ENCODE measurements around the gene RABGAP1L.
"Not testable (repeated sequence)": the region's sequence is repeated elsewhere in the genome, so short reads cannot be mapped to it uniquely, and the experiment has no call there.

RABGAP1L gene

GRCh38 chr1:174204697-174205308, 45.5 kb downstream of the RABGAP1L start:
- no peak for DNase-seq

DNA sequence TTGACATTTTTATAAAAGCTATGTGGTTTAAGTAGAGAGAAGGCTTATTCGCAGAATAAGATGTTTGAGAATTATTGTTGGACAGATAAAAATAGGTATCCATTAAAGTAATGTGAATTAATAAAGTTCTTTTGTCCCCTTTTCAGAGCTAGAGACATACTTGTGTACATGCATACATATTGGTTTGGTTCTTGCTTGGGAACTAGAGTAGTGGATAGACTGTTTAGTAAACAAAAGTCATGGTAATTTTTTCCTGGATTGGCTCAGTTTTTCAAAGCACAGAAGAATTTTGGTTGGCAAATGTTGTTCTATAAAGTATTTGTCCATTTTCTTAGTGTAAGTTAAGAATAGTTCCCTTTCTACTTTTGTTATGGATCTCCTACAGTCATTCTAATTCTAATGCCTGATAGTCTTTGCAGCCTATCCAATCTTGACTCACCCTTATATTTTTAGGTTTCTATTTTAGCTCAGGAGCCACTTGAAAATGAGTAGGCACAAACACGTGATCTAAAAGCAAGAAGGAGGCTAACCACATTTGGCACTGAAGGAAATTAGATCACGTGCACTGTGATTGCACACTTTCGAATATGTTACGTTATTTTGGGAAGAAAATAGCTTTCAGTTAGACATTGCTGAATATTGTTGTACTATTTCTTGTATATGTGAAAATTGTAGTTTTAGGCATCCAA, 47.0 kb downstream of the RABGAP1L start:
- DNase-seq, result no peak

- no peak for DNase-seq
These were observed 50.2 kb downstream of the RABGAP1L start for GRCh38 chr1:174209347-174210187.

DNA sequence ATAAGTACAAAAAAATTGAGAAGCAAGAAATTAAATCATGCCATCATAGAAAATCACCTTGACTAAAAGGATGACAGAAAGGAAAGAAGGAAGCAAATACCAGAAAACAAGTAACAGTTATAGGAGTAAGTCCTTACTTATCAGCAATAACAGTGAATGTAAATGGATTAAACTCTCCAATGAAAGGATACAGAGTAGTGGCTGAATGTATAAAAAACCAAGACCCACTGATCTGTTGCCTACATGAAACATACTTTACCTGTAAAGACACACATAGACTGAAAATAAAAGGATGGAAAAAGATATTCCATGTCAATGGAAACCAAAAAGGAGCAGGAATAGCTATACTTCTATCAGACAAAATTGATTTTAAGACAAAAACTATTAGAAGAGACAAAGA, 52.2 kb downstream of the RABGAP1L start:
- DNase-seq, result no peak

DNA sequence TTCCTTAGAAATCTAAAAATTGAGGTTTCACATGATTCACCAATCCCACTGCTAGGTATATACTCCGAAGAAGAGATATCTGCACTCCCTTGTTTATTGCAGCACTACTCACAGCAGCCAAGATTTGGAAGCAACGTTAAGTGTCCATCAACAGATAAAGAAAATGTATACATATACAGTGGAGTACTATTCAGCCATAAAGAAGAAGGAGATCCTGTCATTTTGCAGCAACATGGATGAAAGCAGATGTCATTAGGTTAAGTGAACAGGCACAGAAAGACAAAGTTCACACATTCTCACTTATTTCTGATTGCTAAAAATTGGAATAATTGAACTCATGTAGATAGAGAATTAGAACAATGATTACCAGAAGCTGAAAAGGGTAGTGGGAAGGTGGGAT, 56.4 kb downstream of the RABGAP1L start:
- no peak for DNase-seq

DNA sequence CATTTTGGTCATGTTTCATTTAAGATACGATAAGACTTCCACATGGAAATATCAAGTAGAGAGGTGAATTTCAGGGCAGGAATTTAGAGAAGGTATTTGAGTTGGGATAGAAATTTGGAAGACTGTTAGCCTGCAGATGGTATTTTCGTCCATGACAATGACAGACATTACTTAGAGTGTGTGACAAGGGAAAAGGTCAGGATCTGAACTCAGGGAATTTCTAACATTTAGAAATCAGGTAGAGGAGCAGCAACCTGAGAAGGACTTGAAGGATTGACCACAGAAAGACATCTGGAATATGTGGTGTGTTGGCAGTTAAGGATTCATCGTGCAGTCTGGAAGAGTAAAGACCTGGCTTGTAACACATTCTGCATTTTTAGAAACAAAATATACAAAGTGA, 57.9 kb downstream of the RABGAP1L start:
- DNase-seq, result no peak

- DNase-seq, result no peak
These were observed 58.7 kb downstream of the RABGAP1L start for GRCh38 chr1:174217787-174218574.

GRCh38 chr1:174218983-174219382, 59.7 kb downstream of the RABGAP1L start:
- DNase-seq, result no peak

- DNase-seq, result no peak
These were observed 60.5 kb downstream of the RABGAP1L start for GRCh38 chr1:174219606-174220370.

DNA sequence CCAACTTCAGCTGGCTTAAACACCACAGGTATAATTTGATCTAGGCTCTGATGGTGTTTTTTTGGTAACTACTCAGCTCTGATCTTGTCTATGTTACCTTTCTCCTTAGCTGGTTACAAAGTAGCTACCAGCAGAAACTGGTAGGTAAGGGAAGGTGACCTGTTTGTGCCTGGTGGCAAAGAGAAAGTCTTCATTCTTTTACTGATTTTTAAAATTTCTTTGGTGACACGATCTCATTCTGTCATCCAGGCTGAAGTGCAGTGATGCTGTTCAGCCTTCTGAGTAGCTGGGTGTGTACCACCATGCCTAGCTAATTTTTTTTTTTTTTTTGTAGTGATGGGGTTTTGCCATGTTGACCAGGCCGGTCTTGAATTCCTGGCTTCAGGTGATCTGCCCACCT, 62.4 kb downstream of the RABGAP1L start:
- no peak for DNase-seq

DNA sequence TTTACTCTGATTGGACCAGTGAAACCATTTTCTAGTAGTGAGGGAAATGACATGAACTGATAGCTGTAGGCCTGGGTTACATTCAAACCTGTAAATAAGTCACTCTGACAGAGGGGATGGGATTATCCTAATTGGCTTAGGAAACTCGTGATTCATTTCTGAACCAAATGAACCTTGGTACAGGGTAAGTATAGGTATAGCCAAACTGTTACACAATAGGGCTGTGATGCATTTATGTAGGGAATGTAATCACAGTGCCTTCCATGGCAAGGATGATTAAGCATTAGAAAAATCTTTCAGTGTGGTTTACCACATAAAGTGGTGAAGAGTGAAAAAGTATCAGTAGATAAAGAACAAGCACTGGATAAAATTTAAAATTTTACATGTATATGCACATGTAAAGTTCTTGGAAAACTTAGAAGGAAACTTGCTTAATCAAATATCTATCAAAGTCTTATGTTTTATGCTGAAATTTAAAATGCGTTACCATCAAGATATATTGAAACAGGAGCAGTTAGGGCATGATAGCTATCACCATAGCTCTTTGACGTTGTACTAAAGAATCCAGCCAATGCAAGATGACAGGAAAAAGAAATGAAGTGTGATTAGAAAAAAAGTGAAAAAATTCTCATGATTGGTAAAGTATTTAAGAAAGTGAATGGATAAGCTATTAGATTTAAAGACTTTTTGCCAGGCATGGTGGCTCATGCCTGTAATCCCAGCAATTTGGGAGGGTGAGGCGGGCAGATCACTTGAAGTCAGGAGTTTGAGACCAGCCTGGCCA, 63.0 kb downstream of the RABGAP1L start:
- DNase-seq, result no peak

DNA sequence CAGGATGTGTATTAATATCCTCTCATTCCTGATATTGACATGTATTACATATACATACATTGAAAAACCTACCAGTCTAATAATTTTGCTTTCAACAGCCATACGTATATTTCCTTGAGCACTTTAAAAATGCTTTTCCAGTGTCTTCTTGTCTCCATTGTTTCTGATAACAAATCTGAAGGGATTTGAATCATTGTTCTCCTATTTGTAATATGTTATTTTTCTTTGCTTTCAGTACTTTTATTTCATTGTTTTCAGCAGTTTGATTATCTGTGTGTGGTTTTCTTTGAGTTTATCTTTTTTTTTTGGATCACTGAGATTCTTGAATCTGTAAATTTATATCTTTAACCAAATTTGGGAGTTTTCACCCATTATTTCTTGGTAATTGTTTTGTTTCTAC, 65.3 kb downstream of the RABGAP1L start:
- no peak for DNase-seq

GRCh38 chr1:174225499-174226204, 66.3 kb downstream of the RABGAP1L start:
- no peak for DNase-seq

DNA sequence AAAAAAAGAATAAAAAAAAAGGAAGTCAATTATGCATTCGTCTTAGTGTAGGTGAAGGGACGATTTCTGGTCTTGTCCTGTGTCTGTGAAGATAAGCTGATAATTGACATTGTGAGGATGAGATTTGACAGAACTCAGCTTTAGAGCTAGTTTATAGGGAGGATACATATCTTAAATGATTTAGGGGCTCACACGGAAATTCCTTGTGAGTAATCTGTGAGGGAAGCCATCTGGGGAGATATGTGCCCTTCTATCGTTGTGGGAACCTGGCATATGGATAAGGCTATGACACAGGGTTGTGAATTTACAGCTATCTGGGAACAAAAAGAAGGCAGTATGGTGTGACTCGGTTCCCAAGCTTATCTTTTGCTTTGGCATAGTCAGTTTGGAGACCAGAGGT, 71.1 kb downstream of the RABGAP1L start:
- DNase-seq, result no peak

- DNase-seq, result no peak
These were observed 73.4 kb downstream of the RABGAP1L start for GRCh38 chr1:174232761-174233160.

DNA sequence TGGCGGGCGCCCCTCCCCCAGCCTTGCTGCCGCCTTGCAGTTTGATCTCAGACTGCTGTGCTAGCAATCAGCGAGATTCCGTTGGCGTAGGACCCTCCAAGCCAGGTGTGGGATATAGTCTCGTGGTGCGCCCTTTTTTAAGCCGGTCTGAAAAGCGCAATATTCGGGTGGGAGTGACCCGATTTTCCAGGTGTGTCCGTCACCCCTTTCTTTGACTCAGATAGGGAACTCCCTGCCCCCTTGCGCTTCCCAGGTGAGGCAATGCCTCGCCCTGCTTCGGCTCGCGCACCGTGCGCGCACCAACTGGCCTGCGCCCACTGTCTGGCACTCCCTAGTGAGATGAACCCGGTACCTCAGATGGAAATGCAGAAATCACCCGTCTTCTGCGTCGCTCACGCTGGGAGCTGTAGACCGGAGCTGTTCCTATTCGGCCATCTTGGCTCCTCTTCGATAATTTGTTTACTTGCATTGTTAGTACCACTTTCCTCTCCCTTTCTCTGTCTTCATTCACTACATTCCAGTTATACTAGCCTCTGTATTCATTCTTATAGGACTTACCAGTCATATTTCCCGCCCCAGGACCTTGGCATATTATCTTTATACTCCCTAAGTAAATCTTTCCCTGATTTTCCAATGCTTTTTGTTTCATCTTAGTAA, 79.7 kb downstream of the RABGAP1L start:
- DNase-seq, result not testable (repeated sequence)

DNA sequence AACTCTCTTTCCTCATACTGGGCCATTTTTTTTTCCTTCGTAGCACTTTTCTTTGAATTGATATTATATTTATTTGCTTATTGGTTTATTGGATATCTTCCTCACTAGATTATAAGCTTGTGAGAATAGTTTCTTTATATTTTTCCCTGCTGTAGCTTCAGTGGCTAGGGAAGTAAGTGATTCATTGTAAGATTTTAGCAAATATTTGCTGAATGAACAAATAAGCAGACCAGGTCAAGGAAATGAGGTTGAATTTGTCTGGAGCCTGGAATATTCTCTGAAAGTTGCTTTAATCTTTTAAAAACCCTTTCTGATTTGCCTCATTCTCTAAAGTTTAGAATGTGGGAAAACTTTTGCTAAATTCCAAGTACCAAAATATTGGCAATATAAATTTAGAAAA, 80.2 kb downstream of the RABGAP1L start:
- DNase-seq, result no peak

GRCh38 chr1:174242856-174243255, 83.5 kb downstream of the RABGAP1L start:
- DNase-seq, result no peak

- DNase-seq, result no peak
These were observed 84.2 kb downstream of the RABGAP1L start for GRCh38 chr1:174243451-174244000.

- DNase-seq, result no peak
These were observed 84.7 kb downstream of the RABGAP1L start for GRCh38 chr1:174244017-174244416.
